ENCODE data around the gene MED12L.

DNA sequence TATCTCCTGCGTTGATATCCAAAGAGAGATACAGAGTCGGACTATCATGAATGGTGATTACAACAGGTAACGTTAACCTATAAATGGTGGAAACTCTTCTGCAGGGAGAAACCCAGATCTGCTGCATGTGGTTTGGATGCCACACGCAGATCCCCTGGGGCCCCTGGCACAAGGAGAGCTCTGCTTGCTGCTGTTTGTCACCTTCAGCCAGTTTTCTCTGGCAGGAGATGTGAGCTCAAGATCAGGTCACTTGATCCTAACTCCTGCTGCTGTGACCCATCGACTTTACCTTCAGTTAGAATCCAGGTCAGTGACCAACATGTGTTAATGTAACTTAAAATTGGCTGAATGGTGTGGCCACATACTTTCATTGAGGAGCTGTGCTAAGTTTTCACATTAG is 141.4 kb downstream of the MED12L start:
- TF ChIP-seq GATA2 (IDR thresholded peaks at IDR 0.05; ENCODE audit: low read depth, low read length) (no peak), GATA3 (IDR thresholded peaks at IDR 0.05; ENCODE audit: low read depth, low read length) (no peak)
